BLaER1 treated with 17β-estradiol and CSF1 and Interleukin-3, amounts not matched to agents 10 nM and 100 nM (cell line): Measurements from ENCODE around the gene LNX1.
A peak's percentile ranks its signal among the peaks of the same experiment; 100 is the strongest.
"Not testable (repeated sequence)": the region's sequence is repeated elsewhere in the genome, so short reads cannot be mapped to it uniquely, and the experiment has no call there.

Source experiments
- H3K27ac ChIP-seq, 11 experiments: shearing (Covaris generic); formaldehyde crosslinking; 2 replicates each; pipeline ENCODE4 v1.8.1; 2022
- H3K27me3 ChIP-seq, 11 experiments: shearing (Covaris generic); formaldehyde crosslinking; 2 replicates each; pipeline ENCODE4 v1.8.1; 2022
- H3K36me3 ChIP-seq, 11 experiments: shearing (Covaris generic); formaldehyde crosslinking; 2 replicates each; pipeline ENCODE4 v1.8.1; 2022
- H3K4me1 ChIP-seq, 10 experiments: shearing (Covaris generic); formaldehyde crosslinking; 2 replicates each; pipeline ENCODE4 v1.8.1; 2022
- H3K4me2 ChIP-seq, 11 experiments: shearing (Covaris generic); formaldehyde crosslinking; 2 replicates each; pipeline ENCODE4 v1.8.1; 2022
- H3K4me3 ChIP-seq, 10 experiments: shearing (Covaris generic); formaldehyde crosslinking; 2 replicates each; pipeline ENCODE4 v1.8.1; 2022
- H3K9ac ChIP-seq, 11 experiments: shearing (Covaris generic); formaldehyde crosslinking; 2 replicates each; pipeline ENCODE4 v1.8.1; 2022
- H3K9me3 ChIP-seq, 11 experiments: shearing (Covaris generic); formaldehyde crosslinking; replicated peaks in 1 of 11; 2 replicates each; pipeline ENCODE4 v1.8.1; 2022
- H4K20me1 ChIP-seq, 11 experiments: shearing (Covaris generic); formaldehyde crosslinking; 2 replicates each; pipeline ENCODE4 v1.8.1; 2022
- Cebpa-rat ChIP-seq, 11 experiments: shearing (Covaris generic); IDR thresholded peaks; 2 replicates each; pipeline ENCODE4 v1.8.1; 2022

Gene LNX1

GRCh38 chr4:53478671-53479456, 112.4 kb downstream of the LNX1 start:
- Histone ChIP-seq H3K4me2 (peak overlapping the region in 1 of 11 experiments; percentile 20; a peak in 1 of 22 replicates), H4K20me1 (no peaks in the 10 kb centered on the region), H3K27me3 (no peaks in the 10 kb centered on the region), H3K4me3 (no peak overlapping the region), H3K9ac (no peak overlapping the region), H3K4me1 (peaks cover 0 to 20% (median 0%) of the 10 kb centered on the region in 10 experiments; a peak in 4 of 20 replicates), H3K27ac (no peak overlapping the region), H3K36me3 (no peaks in the 10 kb centered on the region), H3K9me3 (no peaks in the 10 kb centered on the region; a peak in 1 of 22 replicates)
- no peak for TF ChIP-seq Cebpa-rat (IDR thresholded peaks at IDR 0.05)

- TF ChIP-seq Cebpa-rat (IDR thresholded peaks at IDR 0.05): no peak
- Histone ChIP-seq H3K27me3 (no peaks in the 10 kb centered on the region), H3K4me1 (peaks cover 0 to 20% (median 0%) of the 10 kb centered on the region in 10 experiments; a peak in 4 of 20 replicates), H3K4me3 (no peak overlapping the region), H3K9me3 (no peaks in the 10 kb centered on the region; a peak in 1 of 22 replicates), H3K27ac (no peak overlapping the region), H4K20me1 (no peaks in the 10 kb centered on the region), H3K9ac (no peak overlapping the region), H3K4me2 (no peak overlapping the region), H3K36me3 (no peaks in the 10 kb centered on the region)
These were observed 113.7 kb downstream of the LNX1 start for GRCh38 chr4:53477636-53478035.

GRCh38 chr4:53477038-53477565, 114.2 kb downstream of the LNX1 start:
- no peaks in the 10 kb centered on the region for H3K36me3 ChIP-seq
- no peaks in the 10 kb centered on the region for H4K20me1 ChIP-seq
- H3K4me1 ChIP-seq: peaks cover 0 to 20% (median 0%) of the 10 kb centered on the region in 10 experiments; a peak in 4 of 20 replicates
- no peaks in the 10 kb centered on the region for H3K27me3 ChIP-seq
- H3K9me3 ChIP-seq: no peaks in the 10 kb centered on the region; a peak in 1 of 22 replicates
- no peak for TF ChIP-seq Cebpa-rat (IDR thresholded peaks at IDR 0.05)
- H3K9ac ChIP-seq: no peak overlapping the region
- no peak overlapping the region for H3K4me3 ChIP-seq
- no peak overlapping the region for H3K27ac ChIP-seq
- no peak overlapping the region for H3K4me2 ChIP-seq

GRCh38 chr4:53476232-53477037, 114.9 kb downstream of the LNX1 start:
- Histone ChIP-seq H3K4me2 (no peak overlapping the region), H3K9ac (no peak overlapping the region), H4K20me1 (no peaks in the 10 kb centered on the region), H3K4me3 (no peak overlapping the region), H3K36me3 (no peaks in the 10 kb centered on the region), H3K27me3 (no peaks in the 10 kb centered on the region), H3K27ac (no peak overlapping the region), H3K9me3 (no peaks in the 10 kb centered on the region; a peak in 1 of 22 replicates), H3K4me1 (peaks cover 0 to 20% (median 0%) of the 10 kb centered on the region in 10 experiments; a peak in 4 of 20 replicates)
- TF ChIP-seq Cebpa-rat (IDR thresholded peaks at IDR 0.05): no peak

- H3K4me1 ChIP-seq, H3K27ac ChIP-seq, H3K4me3 ChIP-seq, H4K20me1 ChIP-seq, H3K27me3 ChIP-seq, H3K9ac ChIP-seq, H3K4me2 ChIP-seq: not testable (repeated sequence)
- Histone ChIP-seq H3K36me3 (peaks cover 17 to 25% (median 22%) of the 10 kb centered on the region in 11 experiments; a peak in 21 of 22 replicates), H3K9me3 (peaks cover 7 to 24% (median 17%) of the 10 kb centered on the region in 11 experiments; a peak in 21 of 22 replicates)
These were observed 124.7 kb downstream of the LNX1 start for GRCh38 chr4:53466576-53466975.

- no peak for TF ChIP-seq Cebpa-rat (IDR thresholded peaks at IDR 0.05)
- H4K20me1 ChIP-seq: no peaks in the 10 kb centered on the region
These were observed 125.4 kb downstream of the LNX1 start for GRCh38 chr4:53465891-53466290.

GRCh38 chr4:53465281-53465680, 126.0 kb downstream of the LNX1 start:
- H4K20me1 ChIP-seq: no peaks in the 10 kb centered on the region
- no peak overlapping the region for H3K4me3 ChIP-seq
- no peak for TF ChIP-seq Cebpa-rat (IDR thresholded peaks at IDR 0.05)
- H3K9me3 ChIP-seq: peaks cover 7 to 24% (median 17%) of the 10 kb centered on the region in 11 experiments; a peak in 21 of 22 replicates
- no peak overlapping the region for H3K9ac ChIP-seq
- H3K4me1 ChIP-seq: no peaks in the 10 kb centered on the region
- no peak overlapping the region for H3K4me2 ChIP-seq
- H3K36me3 ChIP-seq: peaks cover 30 to 38% (median 35%) of the 10 kb centered on the region in 11 experiments
- H3K27ac ChIP-seq: no peak overlapping the region
- H3K27me3 ChIP-seq: no peaks in the 10 kb centered on the region

More at GRCh38 chr4:53465891-53466290, 125.4 kb downstream of the LNX1 start:
- peaks cover 7 to 24% (median 17%) of the 10 kb centered on the region in 11 experiments; a peak in 21 of 22 replicates for H3K9me3 ChIP-seq
- no peak overlapping the region for H3K4me3 ChIP-seq
- H3K4me2 ChIP-seq: no peak overlapping the region
- peaks cover 24 to 32% (median 29%) of the 10 kb centered on the region in 11 experiments for H3K36me3 ChIP-seq
- H3K27me3 ChIP-seq: no peaks in the 10 kb centered on the region
- H3K27ac ChIP-seq: no peak overlapping the region
- H3K9ac ChIP-seq: no peak overlapping the region
- H3K4me1 ChIP-seq: no peaks in the 10 kb centered on the region

- Histone ChIP-seq H3K4me3 (no peak overlapping the region), H3K27me3 (no peaks in the 10 kb centered on the region)
- no peak for TF ChIP-seq Cebpa-rat (IDR thresholded peaks at IDR 0.05)
These were observed 127.9 kb downstream of the LNX1 start for GRCh38 chr4:53463340-53463739.

GRCh38 chr4:53461244-53461643, 130.0 kb downstream of the LNX1 start:
- Histone ChIP-seq H3K4me3 (no peak overlapping the region), H3K27ac (no peak overlapping the region), H3K36me3 (peaks cover 65 to 79% (median 75%) of the 10 kb centered on the region in 11 experiments), H3K9me3 (peaks cover 1 to 13% (median 5%) of the 10 kb centered on the region in 11 experiments; a peak in 18 of 22 replicates), H3K4me2 (no peak overlapping the region), H3K9ac (no peak overlapping the region), H3K27me3 (no peaks in the 10 kb centered on the region), H4K20me1 (0 out of 22 replicates have a peak, but pooled peaks cover 0 to 4% (median 0%) of the 10 kb centered on the region in 11 experiments), H3K4me1 (no peaks in the 10 kb centered on the region)
- no peak for TF ChIP-seq Cebpa-rat (IDR thresholded peaks at IDR 0.05)

More at GRCh38 chr4:53463340-53463739, 127.9 kb downstream of the LNX1 start:
- Histone ChIP-seq H3K27ac (no peak overlapping the region), H3K36me3 (peaks cover 49 to 58% (median 55%) of the 10 kb centered on the region in 11 experiments), H3K4me2 (no peak overlapping the region), H3K4me1 (no peaks in the 10 kb centered on the region), H3K9ac (no peak overlapping the region), H4K20me1 (no peaks in the 10 kb centered on the region), H3K9me3 (peaks cover 7 to 24% (median 17%) of the 10 kb centered on the region in 11 experiments; a peak in 21 of 22 replicates)
